C1 segment of cervical spinal cord (tissue), 14 donors: ENCODE measurements around the gene CAGE1.

Source experiments
- DNase-seq, 14 donors: peaks; one replicate each; lab custom pipeline; 2025; lab: John Stamatoyannopoulos, UW

Gene CAGE1

DNA sequence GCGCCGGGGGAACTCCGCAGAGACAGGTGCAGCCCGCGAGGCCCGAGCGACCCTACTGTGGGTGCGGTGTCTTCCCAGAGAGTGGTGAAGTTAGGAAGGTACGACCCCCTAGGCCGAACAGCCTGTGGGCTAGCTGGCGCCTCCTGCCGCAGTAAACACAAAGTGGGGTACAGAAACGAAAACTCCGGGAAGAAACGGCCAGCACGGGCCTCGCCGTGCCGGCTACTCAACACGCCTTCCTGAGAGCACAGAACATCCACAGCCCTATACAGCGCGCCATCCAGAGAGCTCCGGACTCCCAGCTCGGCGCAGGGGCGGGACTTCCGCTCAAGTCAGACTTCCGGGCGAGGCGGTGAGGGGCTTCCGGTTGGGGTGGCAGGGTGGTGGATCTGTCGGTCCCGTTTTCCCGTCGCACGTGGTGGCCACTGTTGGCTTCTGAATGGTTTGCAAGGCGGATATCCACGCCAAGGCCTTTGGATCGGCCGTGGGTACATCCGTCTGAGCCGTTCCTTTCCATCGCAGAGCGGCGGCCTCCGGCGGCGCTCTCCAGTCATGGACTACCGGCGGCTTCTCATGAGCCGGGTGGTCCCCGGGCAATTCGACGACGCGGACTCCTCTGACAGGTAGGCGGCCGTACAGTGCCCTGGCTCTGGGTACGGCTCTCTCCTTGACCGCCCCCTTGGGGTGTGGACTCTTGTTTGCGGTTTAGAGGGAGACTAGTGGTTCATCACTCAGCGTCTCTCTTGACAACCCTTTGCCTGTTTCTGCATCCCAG is at the start of gene CAGE1, which contains the start of gene RIOK1:
CAGE1 (minus strand) TSS at position 292 of the 775 bp plus-strand sequence. CDS start 2,569 bp downstream, outside the sequence.
RIOK1 (plus strand) TSS at position 358 of the 775 bp plus-strand sequence; CDS start at position 553, 195 bp downstream.
- peak; percentile 52 to 94 (median 89) for DNase-seq

DNA sequence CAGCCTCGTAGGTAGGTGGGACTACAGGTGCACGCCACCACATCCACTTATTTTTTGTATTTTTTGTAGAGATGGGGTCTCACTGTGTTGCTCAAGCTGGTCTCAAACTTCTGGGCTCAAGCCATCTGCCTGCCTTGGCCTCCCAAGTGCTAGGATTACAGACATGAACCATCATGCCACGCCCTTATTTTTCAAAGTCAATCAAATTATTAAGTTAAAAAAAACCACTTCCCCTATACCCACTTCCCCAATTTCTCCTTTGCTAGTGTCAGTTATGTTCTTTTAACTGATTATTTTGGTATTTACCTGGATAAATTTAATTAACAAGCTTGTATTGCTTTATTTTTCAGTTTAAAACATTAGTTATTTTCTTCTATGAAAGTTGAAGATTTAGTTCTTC is 49.7 kb upstream of the CAGE1 start:
- DNase-seq: no peak

DNA sequence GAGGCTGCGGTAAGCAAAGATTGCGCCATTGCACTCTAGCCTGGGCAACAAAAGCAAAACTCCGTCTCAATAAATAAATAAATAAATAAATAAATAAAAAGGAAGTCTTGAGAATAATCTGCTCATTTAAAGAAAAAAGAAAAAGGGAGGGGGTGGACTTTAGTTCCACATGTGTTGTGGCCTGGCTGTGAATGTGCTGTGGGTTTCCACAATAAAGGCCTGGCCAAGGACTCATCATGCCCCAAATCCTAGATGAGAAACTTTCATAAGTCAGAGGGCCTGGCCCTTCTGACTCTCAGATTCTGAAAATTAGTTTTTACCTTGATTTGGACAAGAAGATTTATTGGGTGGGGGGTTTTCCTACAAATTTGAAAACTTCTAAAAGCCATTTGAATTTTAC is 48.5 kb upstream of the CAGE1 start:
- no peak for DNase-seq

DNA sequence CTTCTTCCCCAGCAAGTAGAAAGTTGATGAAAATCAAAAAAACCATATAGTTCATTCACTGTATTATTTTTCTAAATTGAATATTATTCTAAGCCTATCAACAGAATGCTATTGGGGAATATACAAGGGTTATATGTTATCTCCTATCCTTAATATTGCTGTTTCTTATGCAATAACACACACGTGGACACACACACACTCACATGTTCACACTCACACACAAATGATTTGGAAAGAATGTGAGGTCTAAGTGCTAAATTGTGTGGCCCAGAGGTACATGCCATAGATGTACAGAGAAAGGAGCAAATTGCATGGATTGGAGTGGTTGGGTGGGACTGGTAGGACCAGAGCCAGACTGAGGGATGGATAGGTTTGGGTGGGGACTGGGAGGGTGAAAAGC is 45.1 kb upstream of the CAGE1 start:
- no peak for DNase-seq

DNA sequence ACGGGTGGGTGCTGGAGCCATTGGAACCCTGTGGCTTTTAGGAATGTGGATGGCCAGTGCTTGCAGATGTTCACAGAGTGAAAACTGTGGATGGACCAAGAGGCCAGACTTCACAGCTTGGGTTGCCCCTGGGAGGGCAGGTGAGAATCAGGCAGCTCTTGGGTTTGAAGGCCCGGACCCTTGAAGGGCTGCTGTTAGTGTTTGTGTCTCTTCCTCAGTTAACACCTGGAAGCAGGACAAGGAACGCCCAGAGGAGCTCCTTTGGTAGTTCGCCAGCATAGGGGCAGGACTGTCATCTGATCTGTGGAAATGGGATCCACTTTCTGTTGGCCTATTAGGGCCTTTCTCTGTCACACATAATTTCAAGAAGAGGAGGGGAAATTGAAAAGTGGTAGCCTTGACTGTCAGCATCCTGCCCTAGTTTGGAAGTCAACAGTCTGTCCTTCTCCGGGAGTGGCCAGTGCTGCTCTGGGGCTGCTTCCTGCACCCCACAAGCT is 43.6 kb upstream of the CAGE1 start:
- DNase-seq: no peak

DNA sequence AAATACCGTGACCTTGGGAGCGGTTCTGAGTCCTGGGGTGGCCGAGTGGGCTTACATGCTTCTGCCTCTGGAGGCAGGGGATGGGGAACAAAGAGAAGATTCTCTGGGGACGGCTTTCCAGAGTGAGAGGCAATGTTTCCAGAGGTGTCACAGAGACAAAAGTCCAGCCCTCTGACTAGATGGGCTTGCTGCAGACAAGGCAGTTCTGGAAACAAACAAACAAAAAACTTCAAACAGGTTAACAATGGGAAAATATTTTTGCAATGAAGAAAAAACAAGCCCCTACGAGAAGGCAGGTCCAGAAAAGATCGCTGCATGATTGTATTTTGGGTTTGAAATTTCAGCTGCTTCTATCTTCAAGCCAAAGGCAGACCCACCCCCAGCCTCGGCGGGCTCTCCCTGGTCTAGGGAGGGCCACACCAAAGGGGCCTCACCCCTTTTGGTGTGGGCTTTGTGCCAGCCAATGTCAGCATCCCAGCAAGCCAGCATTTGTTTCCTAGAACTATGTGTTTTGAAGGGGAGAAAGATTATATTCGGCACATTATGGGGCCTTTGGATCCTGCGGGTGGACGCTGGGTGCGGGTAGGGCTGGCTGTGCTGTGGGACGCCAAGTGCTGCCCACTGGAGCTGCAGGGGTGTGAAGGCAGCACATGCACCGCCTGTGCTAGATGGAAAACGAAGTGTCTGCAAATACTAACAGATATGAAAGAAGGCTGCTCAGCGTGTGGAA is 43.0 kb upstream of the CAGE1 start:
- no peak for DNase-seq

DNA sequence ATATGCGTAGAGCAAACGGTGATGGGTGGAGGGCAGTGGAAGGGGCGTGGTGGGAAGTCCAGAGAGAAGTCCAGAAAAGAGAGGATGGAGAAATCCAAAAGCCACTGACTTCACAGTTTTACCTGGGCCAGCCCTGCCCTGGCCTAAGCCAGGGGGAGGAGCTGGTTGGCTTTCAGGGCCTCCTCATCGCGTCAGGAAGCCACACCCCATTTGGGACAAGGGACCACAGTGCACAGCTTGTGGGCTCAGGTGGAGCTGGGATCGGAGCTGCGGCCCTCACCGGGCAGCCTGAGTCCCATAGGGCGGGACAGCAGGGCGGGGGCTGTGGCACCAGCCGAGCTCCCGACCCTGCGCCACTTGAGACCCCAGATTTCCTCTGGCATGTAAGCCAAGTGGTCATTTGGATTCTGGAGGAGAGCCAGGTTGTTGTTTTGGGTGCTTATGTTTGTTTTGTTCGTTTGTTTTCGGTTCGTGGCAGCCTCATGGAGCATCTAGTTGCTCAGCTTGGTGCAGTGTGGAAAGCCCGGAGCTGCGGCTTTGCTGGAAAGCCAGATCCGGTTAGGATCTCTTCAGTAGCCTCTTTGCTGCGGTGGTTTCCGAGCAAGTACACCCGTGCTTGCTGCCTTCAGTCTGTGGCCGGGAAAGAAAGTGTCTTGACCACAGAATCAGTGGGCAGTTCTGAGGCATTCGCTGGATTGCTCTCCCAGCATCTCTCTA is 42.3 kb upstream of the CAGE1 start:
- no peak for DNase-seq

DNA sequence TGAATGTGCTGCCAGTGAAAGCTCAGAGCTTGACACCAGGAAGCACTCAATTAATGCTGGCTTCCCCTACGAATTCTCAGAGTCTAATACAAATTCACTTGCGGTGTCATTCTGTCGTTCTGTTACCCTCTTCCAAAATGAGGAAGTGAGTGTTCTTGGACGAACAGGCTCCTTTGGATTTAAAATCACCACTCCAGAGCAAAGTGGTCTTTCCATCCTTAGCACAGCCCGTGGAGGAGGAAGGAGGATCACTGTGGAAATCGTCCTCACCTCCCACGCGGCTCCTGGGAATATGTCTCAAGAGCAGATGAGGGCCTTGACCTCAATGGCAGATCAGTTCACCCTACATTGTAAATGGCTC is 41.8 kb upstream of the CAGE1 start:
- no peak for DNase-seq

DNA sequence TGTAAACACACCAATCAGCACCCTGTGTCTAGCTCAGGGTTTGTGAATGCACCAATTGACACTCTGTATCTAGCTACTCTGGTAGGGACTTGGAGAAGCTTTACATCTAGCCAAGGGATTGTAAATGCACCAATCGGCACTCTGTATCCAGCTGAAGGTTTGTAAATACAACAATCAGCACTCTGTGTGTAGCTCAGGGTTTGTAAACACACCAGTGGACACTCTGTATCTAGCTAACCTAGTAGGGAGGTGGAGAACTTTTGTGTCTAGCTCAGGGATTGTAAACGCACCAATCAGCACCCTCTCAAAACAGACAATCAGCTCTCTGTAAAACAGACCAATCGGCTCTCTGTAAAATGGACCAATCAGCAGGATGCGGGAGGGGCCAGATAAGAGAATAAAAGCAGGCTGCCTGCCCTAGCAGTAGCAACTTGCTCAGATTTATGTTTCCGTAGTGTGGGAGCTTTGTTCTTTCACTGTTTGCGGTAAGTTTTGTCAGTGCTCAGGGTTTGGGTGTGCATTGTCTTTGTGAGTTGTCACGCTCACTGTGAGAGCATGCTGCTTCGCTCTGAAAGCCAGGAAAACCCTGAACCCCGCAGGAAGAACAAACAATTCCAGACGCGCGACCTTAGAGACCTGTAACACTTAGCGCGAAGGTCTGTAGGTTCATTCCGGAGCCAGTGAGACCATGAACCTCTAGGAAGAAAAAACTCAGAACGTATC is 37.1 kb upstream of the CAGE1 start:
- DNase-seq: no peak

DNA sequence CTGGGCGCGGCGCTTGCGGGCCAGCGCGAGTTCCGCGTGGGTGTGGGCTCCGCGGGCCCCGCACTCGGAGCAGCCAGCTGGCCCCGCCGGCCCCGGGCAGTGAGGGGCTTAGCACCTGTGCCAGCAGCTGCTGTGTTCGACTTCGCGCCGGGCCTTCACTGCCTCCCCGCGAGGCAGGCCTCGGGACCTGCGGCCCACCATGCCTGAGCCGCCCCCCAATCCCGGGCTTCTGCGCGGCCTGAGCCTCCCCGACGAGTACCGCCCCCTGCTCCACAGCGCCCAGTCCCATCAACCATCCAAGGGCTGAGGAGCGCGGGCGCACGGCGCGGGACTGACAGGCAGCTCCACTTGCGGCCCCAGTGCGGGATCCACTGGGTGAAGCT is 36.3 kb upstream of the CAGE1 start:
- no peak for DNase-seq

DNA sequence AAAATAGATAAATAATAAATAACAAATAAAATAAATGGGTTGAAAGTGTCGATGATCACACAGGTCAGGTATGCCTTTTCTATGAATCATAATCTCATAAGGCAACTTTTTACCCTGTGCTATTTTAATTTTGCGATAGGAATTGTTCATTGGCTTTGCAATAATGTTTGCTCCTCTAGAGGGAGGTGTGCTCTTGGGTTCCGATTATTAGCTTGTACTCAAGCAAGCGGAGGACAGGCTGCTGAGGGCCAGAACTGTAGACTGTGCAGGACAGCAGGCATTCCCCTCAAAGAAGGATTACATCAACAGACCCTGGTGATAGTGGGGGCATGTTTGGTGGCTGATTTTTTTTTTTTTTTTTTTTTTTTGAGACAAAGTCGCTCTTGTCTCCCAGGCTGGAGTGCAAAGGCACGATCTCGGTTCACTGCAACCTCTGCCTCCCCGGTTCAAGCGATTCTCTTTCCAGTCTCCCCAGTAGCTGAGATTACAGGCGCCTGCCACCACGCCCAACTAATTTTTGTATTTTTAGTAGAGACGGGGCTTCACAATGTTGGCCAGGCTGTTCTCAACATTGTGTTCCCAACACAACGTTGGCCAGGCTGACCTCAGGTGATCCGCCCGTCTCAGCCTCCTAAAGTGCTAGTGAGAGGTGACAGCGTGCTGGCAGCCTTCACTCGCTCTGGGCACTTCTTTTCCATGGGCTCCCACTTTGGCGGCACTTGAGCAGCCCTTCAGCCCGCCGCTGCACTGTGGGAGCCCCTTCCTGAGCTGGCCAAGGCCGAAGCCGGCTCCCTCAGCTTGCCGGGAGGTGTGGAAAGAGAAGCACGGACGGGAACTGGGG is 35.6 kb upstream of the CAGE1 start:
- DNase-seq: no peak

DNA sequence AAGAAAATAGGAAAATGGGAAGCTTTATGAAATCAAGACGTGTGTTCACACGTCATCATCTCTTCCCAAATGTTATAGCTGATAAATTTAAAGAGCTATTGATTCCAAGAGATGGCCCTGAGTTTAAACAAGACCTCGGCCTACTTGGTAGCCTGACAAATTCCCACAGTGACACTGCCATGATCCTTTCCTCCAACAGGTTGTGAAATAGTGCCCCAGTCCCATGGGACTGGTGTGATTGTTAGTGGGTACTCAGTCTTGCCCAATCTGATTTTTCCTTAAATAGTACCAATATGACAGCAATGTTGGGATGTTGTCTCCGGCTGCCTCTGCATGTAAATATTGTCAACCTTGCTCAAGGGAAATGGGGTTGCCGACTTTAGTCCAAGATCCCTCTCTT is 34.5 kb upstream of the CAGE1 start:
- DNase-seq: no peak

DNA sequence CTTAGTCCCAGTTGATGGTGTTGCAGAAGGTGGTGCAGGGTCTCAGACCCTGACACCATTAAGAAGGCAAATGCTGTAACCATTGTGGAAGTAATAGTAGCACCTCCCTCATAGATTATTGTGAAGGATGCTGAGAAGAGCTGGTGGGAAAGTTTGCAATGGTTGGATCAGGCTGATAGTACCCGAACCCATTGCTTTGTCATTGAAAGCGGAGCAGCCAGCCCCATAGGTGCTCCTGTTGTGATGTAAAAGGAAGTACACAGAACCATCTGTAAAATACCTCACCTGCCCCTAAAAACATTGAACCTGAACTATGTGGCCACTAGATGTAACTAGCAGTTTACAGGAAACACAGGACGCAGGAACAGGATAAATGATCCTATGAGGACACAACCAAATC is 31.5 kb upstream of the CAGE1 start:
- DNase-seq: no peak

DNA sequence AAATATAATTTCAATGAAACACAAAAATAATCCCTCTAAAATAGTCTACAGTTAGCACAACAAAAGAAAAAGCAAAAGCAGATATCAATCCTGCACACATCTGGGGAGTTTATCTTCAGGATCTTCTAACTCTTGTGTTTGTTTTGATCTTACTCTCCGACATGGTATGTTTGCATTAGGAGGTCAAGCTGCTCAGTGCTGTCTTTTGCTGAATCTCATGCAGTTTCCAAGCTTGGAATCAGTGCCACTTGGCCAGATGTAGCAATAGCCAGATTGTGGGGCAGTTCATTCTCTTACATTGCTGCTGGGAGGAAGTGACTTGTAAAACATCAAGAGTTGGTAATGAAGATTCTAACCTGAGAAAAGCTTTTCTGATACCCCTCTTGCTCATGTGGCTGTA is 29.5 kb upstream of the CAGE1 start:
- DNase-seq: no peak

DNA sequence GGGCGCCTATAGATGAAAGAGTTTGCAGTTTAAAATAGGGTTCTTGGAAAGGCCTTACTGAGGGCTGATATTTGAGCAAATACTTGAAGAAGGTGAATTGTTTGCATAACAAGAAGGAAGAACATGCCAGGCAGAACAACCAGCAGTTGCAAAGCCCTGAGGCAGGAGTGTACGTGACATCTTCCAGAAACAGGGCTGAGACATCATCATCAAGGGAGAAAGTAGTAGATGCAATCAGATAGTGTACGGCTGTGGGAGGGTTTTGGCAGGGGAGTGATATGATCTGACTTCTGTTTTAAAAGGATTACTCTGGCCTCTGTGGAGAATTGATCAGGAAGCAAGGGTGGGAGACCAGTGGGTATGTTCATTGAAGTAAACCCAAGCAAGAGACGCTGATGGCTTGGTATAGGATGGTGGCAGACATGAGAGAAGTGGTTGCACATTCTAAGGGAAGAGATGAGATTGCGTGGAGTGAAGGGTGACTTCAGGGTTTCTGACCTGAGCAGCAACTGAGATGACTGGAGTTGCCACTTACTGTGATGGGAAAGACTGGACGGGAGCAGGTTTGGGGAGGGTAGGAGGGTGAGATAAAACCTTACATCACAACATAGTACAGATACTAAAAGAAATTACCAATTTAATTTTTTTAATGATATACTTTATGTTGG is 28.8 kb upstream of the CAGE1 start:
- DNase-seq: no peak

DNA sequence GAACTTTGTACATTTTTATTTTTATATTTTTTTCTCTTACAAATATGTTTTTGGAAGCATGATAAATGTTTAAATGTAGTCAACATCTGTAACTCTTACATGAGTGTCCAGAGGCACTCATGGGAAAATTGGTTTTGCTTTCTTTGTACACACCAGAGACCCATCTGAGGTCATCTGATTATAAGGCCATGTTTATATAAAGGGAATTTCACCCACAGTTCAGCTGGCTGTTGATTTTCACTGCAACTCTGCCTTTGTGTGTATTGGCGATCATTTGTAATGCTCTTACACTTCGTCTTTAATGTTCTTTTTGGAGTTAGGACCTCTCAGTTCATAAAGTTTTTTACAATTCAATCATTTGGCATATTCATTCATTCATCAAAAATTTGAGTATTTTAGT is 28.1 kb upstream of the CAGE1 start:
- no peak for DNase-seq

DNA sequence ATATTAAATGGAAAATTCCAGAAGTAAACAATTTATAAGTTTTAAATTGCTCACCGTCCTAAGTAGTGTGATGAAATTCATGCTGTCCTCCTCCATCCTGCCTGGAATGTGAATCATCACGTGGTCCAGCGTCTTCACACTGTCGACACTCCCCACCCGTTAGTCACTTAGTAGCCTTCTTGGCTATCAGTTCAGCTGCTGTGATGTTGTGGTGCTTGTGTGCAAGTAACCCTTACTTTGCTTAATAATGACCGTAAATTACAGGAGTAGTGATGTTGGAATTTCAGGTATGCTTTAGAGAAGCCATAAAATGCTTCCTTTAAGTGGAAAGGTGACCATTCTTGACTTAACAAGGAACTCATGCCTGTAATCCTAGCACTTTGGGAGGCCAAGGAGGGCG is 25.3 kb upstream of the CAGE1 start:
- no peak for DNase-seq

DNA sequence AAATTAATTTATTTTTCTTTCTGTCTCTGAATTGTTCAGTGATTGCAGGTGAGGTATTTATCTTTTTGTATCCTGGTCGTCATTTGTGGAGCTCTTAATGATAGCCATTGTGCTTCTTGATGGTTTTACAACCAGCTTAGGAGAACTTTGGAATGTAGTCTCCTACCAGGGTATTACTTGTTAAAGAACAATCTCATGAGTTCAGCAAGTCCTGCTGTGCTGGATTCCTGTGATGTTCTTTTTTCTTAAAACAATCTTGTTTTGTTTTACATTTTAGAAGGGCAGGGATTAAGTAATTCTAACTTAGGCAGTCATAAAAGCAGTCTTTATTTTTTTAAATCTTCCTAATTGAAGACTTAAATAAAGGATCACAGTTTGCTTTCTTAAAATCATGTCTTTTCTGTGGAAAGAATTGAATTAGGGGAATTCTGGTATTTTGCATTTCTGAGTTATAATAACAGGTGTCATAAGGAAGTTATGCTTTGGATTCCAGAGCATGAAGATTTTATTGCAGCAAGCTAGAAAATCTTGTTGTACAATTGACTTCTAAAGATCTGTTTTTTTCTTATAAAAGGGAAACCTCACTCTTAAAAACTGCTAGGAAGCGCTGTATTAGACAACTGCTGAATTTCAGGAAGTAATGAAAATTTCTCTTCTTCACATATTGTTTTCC is 23.7 kb upstream of the CAGE1 start:
- no peak for DNase-seq

DNA sequence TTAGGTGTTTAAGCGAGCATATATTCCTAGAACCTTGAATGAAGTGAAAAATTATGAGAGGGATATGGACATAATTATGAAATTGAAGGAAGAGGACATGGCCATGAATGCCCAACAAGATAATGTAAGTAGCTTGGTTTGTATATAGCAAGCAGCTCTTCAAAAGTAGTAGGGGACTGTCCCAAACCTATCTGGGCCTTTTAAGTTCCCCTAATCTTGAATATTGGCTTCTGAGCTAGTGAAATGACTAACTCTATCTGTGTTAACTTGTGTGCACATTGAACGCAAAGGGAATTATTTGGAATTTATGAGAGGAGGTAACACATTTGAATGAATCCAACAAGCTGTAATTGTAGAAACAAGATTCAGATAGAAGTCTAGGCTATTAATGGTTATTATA is 21.8 kb upstream of the CAGE1 start:
- no peak for DNase-seq

DNA sequence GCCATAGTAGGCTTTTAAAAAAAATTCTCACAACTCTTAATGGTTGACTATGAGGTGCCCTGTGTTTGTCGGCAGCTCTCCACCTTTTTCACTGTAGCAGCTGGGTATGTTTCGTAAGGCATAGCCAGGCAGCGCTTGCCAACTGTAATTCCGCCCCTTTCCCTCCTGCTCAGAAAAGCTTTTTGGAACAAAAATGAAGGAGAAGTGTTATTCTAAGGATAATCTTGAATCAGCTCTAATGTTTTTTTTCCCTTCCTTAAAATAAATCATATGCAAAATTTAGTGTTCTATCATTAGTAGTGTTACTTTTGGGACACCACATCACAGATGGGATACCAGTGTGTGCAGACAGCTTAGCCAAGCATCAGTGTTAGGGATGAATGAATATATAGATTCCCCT is 21.3 kb upstream of the CAGE1 start:
- DNase-seq: no peak
